Endothelial cell (in vitro differentiated cells): ENCODE results near the gene SLC26A1. TPM values are rescaled to one million over a fixed set of nuclear protein-coding genes. Genes with fewer than 3 reads are reported as not detected.

Source experiments
- DNase-seq: peaks from one replicate; pipeline ENCODE4 v3.0.0; 2021; ENCODE audit warnings: low spot score
- H3K27ac Mint-ChIP-seq: one replicate; pipeline ENCODE4 v1.8.0; 2021; ENCODE audit warnings: mixed read lengths, inconsistent platforms; ENCODE audit not compliant: unreplicated experiment
- H3K27me3 Mint-ChIP-seq: one replicate; pipeline ENCODE4 v1.8.0; 2021; ENCODE audit warnings: mild to moderate bottlenecking, moderate library complexity, mixed read lengths, inconsistent platforms; ENCODE audit not compliant: unreplicated experiment
- H3K36me3 Mint-ChIP-seq: one replicate; pipeline ENCODE4 v1.8.0; 2021; ENCODE audit warnings: mild to moderate bottlenecking, low read depth, mixed read lengths, inconsistent platforms; ENCODE audit not compliant: unreplicated experiment
- H3K4me1 Mint-ChIP-seq: one replicate; pipeline ENCODE4 v1.8.0; 2021; ENCODE audit warnings: mild to moderate bottlenecking, mixed read lengths, inconsistent platforms; ENCODE audit not compliant: unreplicated experiment
- H3K4me3 Mint-ChIP-seq: one replicate; pipeline ENCODE4 v1.8.0; 2021; ENCODE audit warnings: mild to moderate bottlenecking, mixed read lengths, inconsistent platforms; ENCODE audit not compliant: unreplicated experiment
- H3K9me3 Mint-ChIP-seq: one replicate; pipeline ENCODE4 v1.8.0; 2021; ENCODE audit warnings: mixed read lengths, inconsistent platforms; ENCODE audit not compliant: unreplicated experiment
- CTCF ChIP-seq: fragments of 200-600 bp; sonication (generic); IDR thresholded peaks from one replicate; pipeline ENCODE4 v1.5.0; 2021; ENCODE audit warnings: antibody characterized with exemption; ENCODE audit not compliant: unreplicated experiment
- total RNA-seq: library from RNA; stranded (reverse); fragmentation: NEBNext Ultra II Directional; extraction: Animal tissue kit (Norgen Biotek cat#: 25700); gene quantifications from one replicate; pipeline ENCODE4 v1.2.1, GENCODE V29; 2021; ENCODE audit not compliant: unreplicated experiment

SLC26A1 gene
- total RNA-seq, 1 donor from 2014 or later: not detected

GRCh38 chr4:1017706-1018105 lies 24.5 kb upstream of the SLC26A1 start:
- peaks cover 7% of the 10 kb centered on the region for H3K27me3 Mint-ChIP-seq
- H3K36me3 Mint-ChIP-seq: no peaks in the 10 kb centered on the region
- no peak overlapping the region for H3K27ac Mint-ChIP-seq
- H3K4me3 Mint-ChIP-seq: no peak overlapping the region
- TF ChIP-seq CTCF: no peak
- DNase-seq: no peak
- no peaks in the 10 kb centered on the region for H3K4me1 Mint-ChIP-seq
- H3K9me3 Mint-ChIP-seq: no peaks in the 10 kb centered on the region

- no peak for TF ChIP-seq CTCF
- no peaks in the 10 kb centered on the region for H3K4me1 Mint-ChIP-seq
- H3K9me3 Mint-ChIP-seq: no peaks in the 10 kb centered on the region
- peaks cover 7% of the 10 kb centered on the region for H3K27me3 Mint-ChIP-seq
- no peak overlapping the region for H3K4me3 Mint-ChIP-seq
- H3K36me3 Mint-ChIP-seq: no peaks in the 10 kb centered on the region
- DNase-seq: no peak
- H3K27ac Mint-ChIP-seq: no peak overlapping the region
Observed at GRCh38 chr4:1017211-1017610, 24.0 kb upstream of the SLC26A1 start.

- DNase-seq: no peak
- no peaks in the 10 kb centered on the region for H3K9me3 Mint-ChIP-seq
- peaks cover 7% of the 10 kb centered on the region for H3K27me3 Mint-ChIP-seq
- H3K36me3 Mint-ChIP-seq: no peaks in the 10 kb centered on the region
- H3K4me3 Mint-ChIP-seq: no peak overlapping the region
- H3K27ac Mint-ChIP-seq: no peak overlapping the region
- no peak for TF ChIP-seq CTCF
- H3K4me1 Mint-ChIP-seq: no peaks in the 10 kb centered on the region
Observed at GRCh38 chr4:1015746-1016145, 22.5 kb upstream of the SLC26A1 start.

GRCh38 chr4:1015179-1015578 lies 22.0 kb upstream of the SLC26A1 start:
- H3K4me3 Mint-ChIP-seq: no peak overlapping the region
- DNase-seq: no peak
- no peak overlapping the region for H3K27ac Mint-ChIP-seq
- no peak for TF ChIP-seq CTCF
- no peaks in the 10 kb centered on the region for H3K36me3 Mint-ChIP-seq
- H3K27me3 Mint-ChIP-seq: peaks cover 7% of the 10 kb centered on the region
- H3K4me1 Mint-ChIP-seq: no peaks in the 10 kb centered on the region
- H3K9me3 Mint-ChIP-seq: no peaks in the 10 kb centered on the region

GRCh38 chr4:1014291-1015167 lies 21.3 kb upstream of the SLC26A1 start:
- Mint-ChIP-seq H3K4me3 (no peak overlapping the region), H3K4me1 (no peaks in the 10 kb centered on the region), H3K36me3 (no peaks in the 10 kb centered on the region), H3K27me3 (peaks cover 7% of the 10 kb centered on the region), H3K9me3 (no peaks in the 10 kb centered on the region), H3K27ac (peak overlapping the region; percentile 82)
- TF ChIP-seq CTCF: no peak
- no peak for DNase-seq
